Mesodermal cell (in vitro differentiated cells): ENCODE results near the gene TMPRSS9.

ENCODE experiments used
- H3K27ac ChIP-seq: 2 replicates; pipeline ENCODE4 v1.7.0; 2013; ENCODE audit warnings: mild to moderate bottlenecking, low read depth, low read length, moderate library complexity; ENCODE audit not compliant: severe bottlenecking
- H3K36me3 ChIP-seq: 2 replicates; pipeline ENCODE4 v1.7.1; 2013; ENCODE audit warnings: mild to moderate bottlenecking, low read length, moderate library complexity; ENCODE audit not compliant: control insufficient read depth, insufficient read depth
- H3K4me1 ChIP-seq: one replicate; pipeline ENCODE4 v1.7.1; 2013; ENCODE audit warnings: mild to moderate bottlenecking, low read length; ENCODE audit not compliant: insufficient read depth, control insufficient read depth, poor library complexity, severe bottlenecking
- H3K4me3 ChIP-seq: 2 replicates; pipeline ENCODE4 v1.7.0; 2013; ENCODE audit warnings: low read length, control low read depth, mild to moderate bottlenecking; ENCODE audit not compliant: insufficient read depth, poor library complexity, severe bottlenecking; ENCODE audit errors: extremely low read depth
- H3K9me3 ChIP-seq: 2 replicates; pipeline ENCODE4 v1.7.1; 2013; ENCODE audit warnings: mild to moderate bottlenecking, low read length, moderate library complexity; ENCODE audit not compliant: control insufficient read depth
- WGBS, 2 experiments: methylation state at CpG; one replicate each; pipeline ENCODE4 v1.1.5; 2013; ENCODE audit warnings: missing lambda C conversion rate in 2 of 2; ENCODE audit not compliant: insufficient coverage in 2 of 2; 5-methylcytosine and 5-hydroxymethylcytosine counted together

Gene TMPRSS9

DNA sequence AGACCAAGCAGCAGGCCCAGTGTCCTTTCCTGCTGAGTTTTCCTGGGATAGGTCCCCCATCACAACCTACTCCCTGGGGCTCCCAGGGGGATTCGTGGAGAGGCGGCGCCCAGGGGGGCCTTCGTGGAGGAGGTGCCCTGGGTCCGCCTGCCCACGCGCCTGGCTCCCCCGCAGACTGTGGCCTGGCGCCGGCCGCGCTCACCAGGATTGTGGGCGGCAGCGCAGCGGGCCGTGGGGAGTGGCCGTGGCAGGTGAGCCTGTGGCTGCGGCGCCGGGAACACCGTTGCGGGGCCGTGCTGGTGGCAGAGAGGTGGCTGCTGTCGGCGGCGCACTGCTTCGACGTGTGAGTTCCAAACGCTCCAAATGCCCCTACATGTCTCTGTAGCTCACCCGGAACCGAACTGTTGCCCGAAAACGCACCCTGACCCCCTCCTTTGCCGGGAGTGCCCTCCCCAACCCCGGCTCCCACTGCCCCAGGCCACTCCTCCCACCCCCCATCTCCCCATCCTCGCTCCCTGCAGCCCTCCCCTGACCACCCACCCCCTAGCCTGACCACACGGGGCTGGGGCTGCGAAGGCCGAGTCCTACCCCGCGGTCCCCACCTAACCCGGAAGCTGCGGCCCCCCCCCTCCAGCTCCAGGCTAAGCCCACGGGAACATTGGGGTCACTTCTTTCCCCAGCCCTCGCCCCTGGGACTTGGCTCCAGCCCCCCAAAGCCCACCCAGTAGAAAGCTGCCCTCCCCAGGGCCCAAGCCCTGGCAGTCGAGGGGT is 64.0 kb downstream of the TMPRSS9 start:
- peaks cover 21% of the 10 kb centered on the region for H3K36me3 ChIP-seq
- peak overlapping the region; percentile 97 for H3K4me3 ChIP-seq
- H3K27ac ChIP-seq, result no peak overlapping the region
- WGBS, 2 experiments, result 93 to 94% methylated on average over 25 to 37 of the region's 46 CpGs
- peaks cover 27% of the 10 kb centered on the region for H3K4me1 ChIP-seq
- H3K9me3 ChIP-seq, result no peaks in the 10 kb centered on the region

DNA sequence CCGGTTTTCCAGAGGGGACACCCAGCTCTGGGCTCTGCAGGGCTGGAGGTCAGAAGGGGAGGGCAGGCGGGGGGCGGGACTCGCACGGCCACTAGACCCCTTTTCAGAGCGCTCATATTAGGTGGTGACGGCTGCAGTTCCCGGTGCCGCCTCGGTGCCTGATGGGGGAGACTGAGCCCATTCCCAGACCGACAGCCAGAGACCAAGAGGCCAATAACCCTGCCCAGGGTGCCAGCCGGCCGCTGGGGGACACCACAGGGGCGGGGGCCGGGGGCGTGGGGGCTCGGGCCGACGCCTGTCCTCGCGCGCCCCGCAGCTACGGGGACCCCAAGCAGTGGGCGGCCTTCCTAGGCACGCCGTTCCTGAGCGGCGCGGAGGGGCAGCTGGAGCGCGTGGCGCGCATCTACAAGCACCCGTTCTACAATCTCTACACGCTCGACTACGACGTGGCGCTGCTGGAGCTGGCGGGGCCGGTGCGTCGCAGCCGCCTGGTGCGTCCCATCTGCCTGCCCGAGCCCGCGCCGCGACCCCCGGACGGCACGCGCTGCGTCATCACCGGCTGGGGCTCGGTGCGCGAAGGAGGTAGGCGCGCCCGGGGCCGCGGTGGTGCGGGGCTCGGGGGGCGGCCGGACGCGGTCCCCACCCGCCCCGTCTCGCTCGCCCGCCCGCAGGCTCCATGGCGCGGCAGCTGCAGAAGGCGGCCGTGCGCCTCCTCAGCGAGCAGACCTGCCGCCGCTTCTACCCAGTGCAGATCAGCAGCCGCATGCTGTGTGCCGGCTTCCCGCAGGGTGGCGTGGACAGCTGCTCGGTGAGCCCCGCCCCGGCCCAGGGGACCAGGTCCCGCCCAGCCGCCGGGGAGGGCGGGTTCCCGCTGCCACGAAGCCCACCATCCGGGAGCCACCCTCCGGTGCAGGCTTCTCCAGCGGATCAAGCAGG is 64.9 kb downstream of the TMPRSS9 start:
- H3K36me3 ChIP-seq, result peaks cover 29% of the 10 kb centered on the region
- H3K9me3 ChIP-seq, result no peaks in the 10 kb centered on the region
- peaks cover 28% of the 10 kb centered on the region for H3K4me1 ChIP-seq
- WGBS, 2 experiments, result 6 to 8% methylated on average over 74 to 78 of the region's 101 CpGs
- no peak overlapping the region for H3K27ac ChIP-seq
- peak overlapping the region; percentile 97 for H3K4me3 ChIP-seq

DNA sequence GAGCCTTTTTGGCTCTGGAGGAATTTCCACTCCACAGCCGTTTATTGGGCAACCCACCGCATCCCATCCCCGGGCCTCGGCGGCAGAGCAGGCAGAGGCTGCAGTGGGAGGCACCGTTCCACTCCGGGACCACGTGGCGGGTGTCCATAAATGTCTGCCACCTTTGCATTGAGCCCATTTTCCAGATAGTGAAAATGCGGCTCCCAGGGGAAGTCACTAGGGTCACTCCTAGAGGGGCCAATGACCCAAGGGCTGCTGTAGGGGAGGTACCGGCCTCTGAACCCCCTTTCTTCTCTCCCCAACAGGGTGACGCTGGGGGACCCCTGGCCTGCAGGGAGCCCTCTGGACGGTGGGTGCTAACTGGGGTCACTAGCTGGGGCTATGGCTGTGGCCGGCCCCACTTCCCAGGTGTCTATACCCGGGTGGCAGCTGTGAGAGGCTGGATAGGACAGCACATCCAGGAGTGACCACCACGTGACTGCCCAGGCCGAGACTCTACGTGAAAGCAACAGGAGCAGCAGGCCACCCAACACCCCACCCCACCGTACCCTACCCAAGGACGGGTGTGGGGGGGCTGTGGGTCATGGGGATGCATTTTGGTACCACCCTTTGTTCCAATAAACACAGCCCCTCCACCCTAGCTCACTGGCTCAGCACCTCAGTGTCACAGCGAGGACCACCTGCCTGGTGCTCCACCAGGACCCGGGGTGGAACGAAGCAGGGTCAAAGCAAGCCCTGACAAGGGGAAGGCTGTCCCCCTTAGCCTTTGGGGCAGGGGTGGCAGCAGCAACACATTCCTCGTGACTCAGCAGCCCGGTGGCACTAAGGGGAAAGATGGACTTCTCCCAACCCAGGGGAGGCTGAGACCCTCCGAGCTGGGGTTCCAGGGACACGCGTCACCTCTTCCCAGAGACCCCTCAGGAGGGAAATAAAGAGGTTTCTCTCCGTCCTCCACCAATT is 65.8 kb downstream of the TMPRSS9 start:
- Histone ChIP-seq H3K36me3 (peaks cover 34% of the 10 kb centered on the region), H3K27ac (peak overlapping the region; percentile 16)
- 71 to 73% methylated on average over 22 to 23 of the region's 29 CpGs for WGBS, 2 experiments

DNA sequence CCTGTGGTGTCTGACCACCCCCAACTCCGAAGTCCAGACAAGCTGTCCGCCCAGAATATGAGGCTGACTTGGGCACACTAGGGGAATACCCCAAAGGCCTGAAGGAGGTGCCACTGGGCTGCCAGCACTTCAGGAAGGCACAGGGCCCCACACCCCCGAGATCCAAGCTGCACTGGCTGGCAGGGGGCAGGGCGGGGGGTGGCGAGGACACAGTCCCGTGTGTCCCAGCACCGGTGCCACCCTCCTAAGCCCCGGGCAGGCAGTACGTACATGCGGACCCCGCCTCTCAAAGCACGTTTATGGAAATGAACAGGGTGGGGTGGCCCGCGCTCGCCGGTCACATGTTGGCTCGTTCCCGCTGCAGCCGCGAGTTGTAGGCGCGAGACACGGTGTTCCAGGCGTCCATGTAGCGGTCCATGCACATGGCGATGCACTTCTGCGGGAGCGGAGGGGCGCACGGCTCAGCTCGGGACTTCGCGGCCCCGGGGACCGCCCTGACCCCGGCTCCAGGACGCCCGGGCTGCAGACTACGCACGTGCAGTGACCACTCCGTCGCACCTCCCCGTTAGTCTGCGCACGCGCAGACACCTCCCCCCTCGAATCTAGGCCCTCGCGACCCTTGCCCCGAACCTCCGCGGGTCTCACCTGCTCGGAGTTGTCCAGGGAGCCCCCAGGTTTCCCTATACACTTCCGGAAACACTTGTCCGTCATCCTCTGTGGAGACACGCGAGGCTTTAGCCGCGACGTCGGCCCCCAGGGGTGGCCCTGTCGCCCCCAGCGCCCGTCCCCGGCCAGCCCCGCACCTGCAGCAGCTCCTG is 66.8 kb downstream of the TMPRSS9 start:
- peak overlapping the region; percentile 94 for H3K27ac ChIP-seq
- WGBS, 2 experiments, result 0 to 5% methylated on average over 58 to 60 of the region's 66 CpGs
- peaks cover 28% of the 10 kb centered on the region for H3K4me1 ChIP-seq
- H3K4me3 ChIP-seq, result peak overlapping the region; percentile 97
- no peaks in the 10 kb centered on the region for H3K9me3 ChIP-seq
- peaks cover 43% of the 10 kb centered on the region for H3K36me3 ChIP-seq

More for the DNA sequence above, 65.8 kb downstream of the TMPRSS9 start:
- H3K4me3 ChIP-seq, result peak overlapping the region; percentile 97
- peaks cover 28% of the 10 kb centered on the region for H3K4me1 ChIP-seq
- no peaks in the 10 kb centered on the region for H3K9me3 ChIP-seq

DNA sequence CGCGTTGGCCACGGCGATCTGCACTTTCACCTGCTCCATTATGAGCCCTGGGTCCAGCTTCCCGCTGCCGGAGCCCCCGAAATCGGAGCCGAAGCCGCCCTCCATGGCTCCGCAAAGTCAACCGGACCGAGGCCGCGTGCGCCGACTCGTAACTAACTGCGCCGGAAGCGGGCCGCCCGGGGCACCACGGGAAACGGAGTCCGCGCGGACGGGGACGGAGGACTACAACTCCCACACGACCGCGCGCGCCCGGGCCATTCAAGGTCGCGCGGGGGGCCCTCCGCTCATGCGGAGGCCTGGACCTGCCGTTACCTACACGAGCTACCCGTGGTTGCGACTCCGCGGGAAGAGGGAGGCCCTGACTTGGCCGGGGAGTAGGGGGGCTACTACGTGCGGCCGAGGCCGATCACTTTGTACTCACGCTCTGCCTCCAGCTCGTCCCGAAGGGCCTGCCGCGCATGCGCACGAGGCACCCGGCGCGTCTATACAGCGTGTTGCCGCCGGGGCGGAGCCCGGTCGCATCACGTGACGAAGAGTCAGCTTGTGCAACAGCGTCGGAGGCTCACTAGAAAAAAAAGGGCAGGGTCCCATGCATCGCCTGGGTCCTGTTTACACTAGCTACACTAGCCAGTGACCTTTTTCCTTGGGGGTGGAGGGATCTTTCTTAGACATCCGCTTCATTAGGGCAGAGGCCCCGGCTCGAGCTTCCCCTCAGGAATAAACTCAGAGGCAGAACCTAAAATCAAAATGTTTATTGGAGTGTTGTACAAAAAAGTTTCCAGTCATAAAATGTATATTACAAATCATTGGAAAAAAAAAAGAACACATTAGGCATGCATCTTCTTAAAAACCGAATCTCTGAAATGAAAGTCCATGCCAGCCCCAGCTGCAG is 67.6 kb downstream of the TMPRSS9 start, which contains the start of gene TIMM13:
TSS of gene TIMM13 (minus strand) at position 158 of the 892 bp plus-strand sequence. CDS start at position 105, 53 bp downstream.
- peaks cover 51% of the 10 kb centered on the region for H3K36me3 ChIP-seq
- H3K27ac ChIP-seq, result peak within 1 kb of the TSS; percentile 94
- WGBS, 2 experiments, result 0 to 2% methylated on average over 58 to 67 of the region's 77 CpGs
- H3K9me3 ChIP-seq, result no peaks in the 10 kb centered on the region
- H3K4me3 ChIP-seq, result peak within 1 kb of the TSS; percentile 97
- H3K4me1 ChIP-seq, result peaks cover 28% of the 10 kb centered on the region

DNA sequence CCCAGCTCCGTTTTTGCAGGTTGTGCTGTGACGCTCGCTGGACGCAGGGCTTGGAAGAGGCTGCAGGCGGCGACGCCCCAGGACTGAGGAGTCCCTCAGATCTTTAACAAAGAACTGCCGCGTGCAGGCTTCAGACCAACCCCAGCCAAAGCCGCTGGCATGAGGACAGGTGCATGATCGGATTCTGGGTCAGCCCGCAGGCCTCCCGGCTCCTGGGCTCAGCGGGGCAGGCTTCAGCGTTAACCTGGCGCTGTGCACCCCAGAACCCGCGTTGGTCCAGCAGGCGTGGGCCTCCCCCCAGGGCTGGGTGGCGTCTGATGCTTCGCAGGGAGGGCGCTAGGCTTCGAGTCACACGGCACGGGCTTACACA is 68.2 kb downstream of the TMPRSS9 start:
- no peaks in the 10 kb centered on the region for H3K9me3 ChIP-seq
- peak overlapping the region; percentile 97 for H3K4me3 ChIP-seq
- peak overlapping the region; percentile 94 for H3K27ac ChIP-seq
- peaks cover 28% of the 10 kb centered on the region for H3K4me1 ChIP-seq
- peaks cover 49% of the 10 kb centered on the region for H3K36me3 ChIP-seq
- 75 to 76% methylated on average over 25 of the region's 25 CpGs for WGBS, 2 experiments

DNA sequence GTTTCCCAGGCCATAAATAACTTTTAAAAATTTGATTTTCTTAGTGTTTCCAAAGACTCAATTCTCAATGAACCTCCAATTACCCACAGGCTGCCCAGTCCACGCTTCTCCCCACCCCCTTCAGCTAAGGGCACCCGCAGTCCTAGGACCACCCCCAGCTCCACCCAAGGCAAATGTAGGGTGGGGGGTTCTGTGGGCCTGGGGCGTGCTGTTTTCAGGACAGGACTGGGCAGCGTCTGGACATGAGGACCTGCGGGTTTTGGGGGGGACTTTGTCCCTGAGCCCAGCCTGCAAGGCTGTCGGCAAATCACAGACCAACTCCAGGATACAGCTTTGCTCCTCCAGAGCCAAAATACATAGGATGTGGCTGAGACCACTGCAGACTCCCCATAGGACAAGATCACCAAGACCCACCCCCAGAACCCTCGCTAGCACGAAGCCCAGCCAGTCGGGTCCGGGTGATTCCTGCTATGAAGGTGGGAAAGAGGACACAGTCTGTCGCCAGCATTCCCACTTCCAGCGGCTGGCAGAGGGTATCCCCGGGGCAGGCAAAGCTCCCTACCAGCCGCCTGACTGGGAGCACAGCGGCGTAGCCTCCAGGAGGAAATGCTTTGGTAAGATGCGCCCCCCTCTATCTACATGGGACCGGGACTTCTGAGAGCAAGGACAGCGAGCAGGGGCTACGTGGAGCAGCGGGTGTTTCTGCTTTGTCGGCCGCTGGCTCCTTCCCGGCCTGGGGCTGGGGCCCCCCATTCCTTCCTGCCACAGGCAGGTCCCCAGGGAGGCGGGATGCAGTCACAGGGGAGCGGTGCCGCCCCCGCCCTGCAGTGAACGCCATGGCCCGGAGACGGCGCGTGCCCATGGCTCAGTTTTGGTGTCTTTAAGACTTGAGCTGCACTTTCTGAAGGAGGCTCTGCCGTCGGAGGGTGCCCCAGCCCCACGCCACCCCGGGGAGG is 69.0 kb downstream of the TMPRSS9 start:
- Histone ChIP-seq H3K27ac (peak overlapping the region; percentile 94), H3K36me3 (peaks cover 49% of the 10 kb centered on the region), H3K4me3 (no peak overlapping the region), H3K9me3 (no peaks in the 10 kb centered on the region), H3K4me1 (peaks cover 25% of the 10 kb centered on the region)
- 93 to 94% methylated on average over 31 of the region's 37 CpGs for WGBS, 2 experiments

DNA sequence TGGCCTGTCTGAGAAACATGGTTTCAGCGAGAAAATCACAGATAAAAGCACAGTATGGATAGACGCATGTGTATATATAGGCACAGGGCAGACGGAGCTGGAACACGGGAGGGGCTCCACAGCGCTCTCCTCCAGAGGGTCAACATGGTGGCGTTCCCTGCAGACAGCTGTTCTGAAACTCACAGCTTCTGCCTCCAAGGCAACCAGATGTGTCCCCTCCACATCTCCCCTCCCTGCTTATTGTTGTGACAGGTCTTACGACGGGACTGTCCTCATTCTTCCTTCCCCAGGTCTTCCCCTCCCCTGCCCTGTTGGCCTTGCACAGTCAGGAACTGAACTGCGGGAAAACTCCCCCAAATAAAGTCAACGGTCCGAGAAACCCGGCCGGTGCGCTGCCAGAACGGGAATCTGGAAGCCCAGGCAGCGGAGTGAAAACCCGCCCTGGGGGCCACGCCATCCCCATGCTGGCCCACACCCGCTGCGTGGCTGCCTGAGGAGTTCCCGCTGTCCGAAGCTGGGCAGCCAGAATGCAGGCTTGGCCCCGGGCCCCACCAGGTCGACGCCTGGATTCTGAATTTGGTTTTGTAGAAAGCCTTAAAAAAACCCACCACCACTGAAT is 70.0 kb downstream of the TMPRSS9 start:
- 93 to 97% methylated on average over 20 to 25 of the region's 25 CpGs for WGBS, 2 experiments
- H3K9me3 ChIP-seq, result no peaks in the 10 kb centered on the region
- H3K36me3 ChIP-seq, result peaks cover 58% of the 10 kb centered on the region
- H3K4me1 ChIP-seq, result peaks cover 25% of the 10 kb centered on the region
- no peak overlapping the region for H3K4me3 ChIP-seq
- H3K27ac ChIP-seq, result no peak overlapping the region
